ENCODE measurements around the gene UGT1A3.

Gene UGT1A3

GRCh38 chr2:233803994-233804393 is 75.2 kb downstream of the UGT1A3 start:
- no peaks in the 10 kb centered on the region for H3K4me1 ChIP-seq (ENCODE audit: insufficient read depth, low read length, poor library complexity, severe bottlenecking)
- H3K4me3 ChIP-seq (ENCODE audit: low read length, poor library complexity, severe bottlenecking) = no peak overlapping the region
- H3K27me3 ChIP-seq (ENCODE audit: insufficient read depth, low read length, poor library complexity, severe bottlenecking) = no peaks in the 10 kb centered on the region
- H3K79me2 ChIP-seq (ENCODE audit: insufficient read depth, low read length) = no peaks in the 10 kb centered on the region
- no peaks in the 10 kb centered on the region for H4K20me1 ChIP-seq (ENCODE audit: insufficient read depth, low read length, poor library complexity, severe bottlenecking)
- no peak overlapping the region for H2AFZ ChIP-seq (ENCODE audit: low read length)
- no peaks in the 10 kb centered on the region for H3K36me3 ChIP-seq (ENCODE audit: insufficient read depth, low read length)
- H3K4me2 ChIP-seq (ENCODE audit: low read depth, low read length, poor library complexity, severe bottlenecking) = no peak overlapping the region
- TF ChIP-seq EZH2phosphoT487 (IDR thresholded peaks at IDR 0.05; ENCODE audit: borderline replicate concordance) = no peak
- TF ChIP-seq, protein P1, sequence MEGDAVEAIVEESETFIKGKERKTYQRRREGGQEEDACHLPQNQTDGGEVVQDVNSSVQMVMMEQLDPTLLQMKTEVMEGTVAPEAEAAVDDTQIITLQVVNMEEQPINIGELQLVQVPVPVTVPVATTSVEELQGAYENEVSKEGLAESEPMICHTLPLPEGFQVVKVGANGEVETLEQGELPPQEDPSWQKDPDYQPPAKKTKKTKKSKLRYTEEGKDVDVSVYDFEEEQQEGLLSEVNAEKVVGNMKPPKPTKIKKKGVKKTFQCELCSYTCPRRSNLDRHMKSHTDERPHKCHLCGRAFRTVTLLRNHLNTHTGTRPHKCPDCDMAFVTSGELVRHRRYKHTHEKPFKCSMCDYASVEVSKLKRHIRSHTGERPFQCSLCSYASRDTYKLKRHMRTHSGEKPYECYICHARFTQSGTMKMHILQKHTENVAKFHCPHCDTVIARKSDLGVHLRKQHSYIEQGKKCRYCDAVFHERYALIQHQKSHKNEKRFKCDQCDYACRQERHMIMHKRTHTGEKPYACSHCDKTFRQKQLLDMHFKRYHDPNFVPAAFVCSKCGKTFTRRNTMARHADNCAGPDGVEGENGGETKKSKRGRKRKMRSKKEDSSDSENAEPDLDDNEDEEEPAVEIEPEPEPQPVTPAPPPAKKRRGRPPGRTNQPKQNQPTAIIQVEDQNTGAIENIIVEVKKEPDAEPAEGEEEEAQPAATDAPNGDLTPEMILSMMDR (conservative IDR thresholded peaks at IDR 0.05; ENCODE audit: low read length) = no peak
- H3K9me3 ChIP-seq (ENCODE audit: insufficient read depth, low read depth, low read length) = no peaks in the 10 kb centered on the region
- H3K9me2 ChIP-seq (replicated peaks; ENCODE audit: low read depth, low read length) = no peaks in the 10 kb centered on the region
- H3F3A ChIP-seq (ENCODE audit: low read depth) = no peaks in the 10 kb centered on the region
- no peak overlapping the region for H3K9ac ChIP-seq (ENCODE audit: low read depth, low read length, poor library complexity, severe bottlenecking)

- Histone ChIP-seq H3K4me3 (ENCODE audit: low read length, poor library complexity, severe bottlenecking) (no peak overlapping the region), H2AFZ (ENCODE audit: low read length) (no peak overlapping the region), H3K9me3 (ENCODE audit: insufficient read depth, low read depth, low read length) (no peaks in the 10 kb centered on the region), H3K9me2 (replicated peaks; ENCODE audit: low read depth, low read length) (no peaks in the 10 kb centered on the region), H3K27me3 (ENCODE audit: insufficient read depth, low read length, poor library complexity, severe bottlenecking) (no peaks in the 10 kb centered on the region), H3K4me2 (ENCODE audit: low read depth, low read length, poor library complexity, severe bottlenecking) (no peak overlapping the region), H3K79me2 (ENCODE audit: insufficient read depth, low read length) (no peaks in the 10 kb centered on the region), H3F3A (ENCODE audit: low read depth) (no peaks in the 10 kb centered on the region), H3K36me3 (ENCODE audit: insufficient read depth, low read length) (no peaks in the 10 kb centered on the region), H3K4me1 (ENCODE audit: insufficient read depth, low read length, poor library complexity, severe bottlenecking) (no peaks in the 10 kb centered on the region), H4K20me1 (ENCODE audit: insufficient read depth, low read length, poor library complexity, severe bottlenecking) (no peaks in the 10 kb centered on the region), H3K9ac (ENCODE audit: low read depth, low read length, poor library complexity, severe bottlenecking) (no peak overlapping the region)
- TF ChIP-seq, protein P1 (conservative IDR thresholded peaks at IDR 0.05; ENCODE audit: low read length) = no peak
- no peak for TF ChIP-seq EZH2phosphoT487 (IDR thresholded peaks at IDR 0.05; ENCODE audit: borderline replicate concordance)
Measured at GRCh38 chr2:233807215-233807865, 78.5 kb downstream of the UGT1A3 start.

DNA sequence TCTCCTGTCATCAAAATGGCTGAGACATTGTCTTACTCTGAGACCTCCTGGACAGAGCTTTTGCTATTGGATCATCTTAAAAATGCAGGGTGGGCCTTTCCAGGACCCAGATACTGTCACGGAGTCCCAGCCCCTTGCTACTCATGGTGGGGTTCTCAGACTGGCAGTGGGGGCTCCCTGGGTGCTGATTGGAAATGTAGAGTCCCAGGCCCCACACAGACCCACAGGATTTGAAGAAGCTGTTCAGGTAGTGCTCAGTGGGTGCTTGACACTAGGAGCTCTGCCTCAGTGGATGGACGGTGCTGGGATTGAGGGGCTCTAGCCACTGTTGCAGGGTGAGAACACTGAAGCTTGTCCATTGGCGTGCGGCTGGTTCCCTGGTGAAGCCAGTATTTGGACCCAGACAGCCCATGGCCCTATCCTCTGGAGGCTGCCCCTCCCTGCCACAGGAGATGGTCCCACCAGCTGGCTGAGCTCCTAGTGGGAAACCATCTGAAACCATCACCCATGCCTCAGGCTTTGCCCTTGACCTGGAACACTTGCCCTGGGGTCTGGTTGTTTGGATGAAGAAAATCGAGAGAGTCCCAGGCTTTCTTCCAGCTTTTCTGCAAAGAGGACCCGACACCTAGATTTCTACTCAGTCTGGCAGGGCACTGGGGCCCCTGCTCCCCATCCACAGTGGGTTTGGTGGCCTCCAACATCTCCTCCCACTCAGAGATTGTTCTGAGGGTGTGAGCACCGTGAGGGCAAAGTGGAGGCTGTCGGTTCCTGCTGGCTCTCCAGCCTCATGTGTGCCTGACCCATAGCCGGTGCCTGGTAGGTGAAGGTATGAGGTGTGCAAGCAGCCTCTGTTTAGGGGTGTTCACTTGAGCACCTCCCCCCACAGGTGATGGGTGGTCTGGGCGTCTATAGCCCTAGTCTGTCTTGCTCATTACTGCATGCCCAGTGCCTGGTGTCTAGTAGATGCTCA is 79.4 kb downstream of the UGT1A3 start:
- no peak for TF ChIP-seq EZH2phosphoT487 (IDR thresholded peaks at IDR 0.05; ENCODE audit: borderline replicate concordance)
- TF ChIP-seq, protein P1 (conservative IDR thresholded peaks at IDR 0.05; ENCODE audit: low read length) = no peak
- no peak overlapping the region for H3K9ac ChIP-seq (ENCODE audit: low read depth, low read length, poor library complexity, severe bottlenecking)
- H3K4me1 ChIP-seq (ENCODE audit: insufficient read depth, low read length, poor library complexity, severe bottlenecking) = no peaks in the 10 kb centered on the region
- H3K27me3 ChIP-seq (ENCODE audit: insufficient read depth, low read length, poor library complexity, severe bottlenecking) = no peaks in the 10 kb centered on the region
- H3K79me2 ChIP-seq (ENCODE audit: insufficient read depth, low read length) = no peaks in the 10 kb centered on the region
- H3K9me3 ChIP-seq (ENCODE audit: insufficient read depth, low read depth, low read length) = no peaks in the 10 kb centered on the region
- H3K4me3 ChIP-seq (ENCODE audit: low read length, poor library complexity, severe bottlenecking) = no peak overlapping the region
- no peaks in the 10 kb centered on the region for H3F3A ChIP-seq (ENCODE audit: low read depth)
- no peaks in the 10 kb centered on the region for H3K9me2 ChIP-seq (replicated peaks; ENCODE audit: low read depth, low read length)
- no peaks in the 10 kb centered on the region for H4K20me1 ChIP-seq (ENCODE audit: insufficient read depth, low read length, poor library complexity, severe bottlenecking)
- no peak overlapping the region for H3K4me2 ChIP-seq (ENCODE audit: low read depth, low read length, poor library complexity, severe bottlenecking)
- H3K36me3 ChIP-seq (ENCODE audit: insufficient read depth, low read length) = no peaks in the 10 kb centered on the region
- H2AFZ ChIP-seq (ENCODE audit: low read length) = no peak overlapping the region
